ENCODE results near the gene MRPL58.
A peak's percentile ranks its signal among the peaks of the same experiment; 100 is the strongest.
"Not testable (repeated sequence)": the region's sequence is repeated elsewhere in the genome, so short reads cannot be mapped to it uniquely, and the experiment has no call there.

Gene MRPL58

DNA sequence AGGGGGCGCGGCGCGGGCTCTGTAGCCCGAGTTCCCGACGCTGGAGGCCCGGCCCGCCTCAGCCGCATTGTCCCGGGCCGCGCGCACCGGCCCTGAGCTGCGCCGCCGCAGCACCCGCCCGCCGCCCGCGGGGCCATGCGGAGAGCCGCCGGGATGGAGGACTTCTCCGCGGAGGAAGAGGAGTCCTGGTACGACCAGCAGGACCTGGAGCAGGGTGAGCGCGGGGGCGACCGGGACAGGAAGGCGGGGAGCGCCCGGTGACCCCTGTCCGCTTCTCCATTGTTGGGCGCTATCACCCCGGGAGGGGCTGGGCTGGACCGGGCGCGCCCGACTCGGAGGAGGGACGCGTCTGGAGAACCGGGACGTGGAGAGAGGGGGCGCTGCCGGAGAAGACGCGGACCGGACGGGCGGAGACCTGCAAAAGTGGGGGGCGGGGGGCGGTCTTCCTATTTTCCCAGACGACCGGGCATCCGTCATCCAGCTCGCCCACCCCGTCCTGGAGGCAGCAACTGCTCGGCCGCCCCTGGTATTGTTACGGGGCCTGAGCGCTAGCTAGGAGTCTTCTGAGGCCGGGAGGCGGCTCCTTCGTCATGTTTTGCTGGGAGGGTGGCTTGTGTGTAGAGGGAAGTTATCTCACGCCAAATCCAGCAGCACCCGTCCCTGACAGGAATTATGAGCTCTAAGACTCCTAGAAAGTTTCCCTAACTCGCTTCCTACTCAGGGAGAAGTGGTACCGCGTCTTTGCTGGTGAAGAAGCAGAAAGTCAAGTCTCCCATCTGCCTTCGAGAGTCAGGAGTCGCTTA, 24.4 kb upstream of the MRPL58 start:
- peak; percentile 30 for DNase-seq

DNA sequence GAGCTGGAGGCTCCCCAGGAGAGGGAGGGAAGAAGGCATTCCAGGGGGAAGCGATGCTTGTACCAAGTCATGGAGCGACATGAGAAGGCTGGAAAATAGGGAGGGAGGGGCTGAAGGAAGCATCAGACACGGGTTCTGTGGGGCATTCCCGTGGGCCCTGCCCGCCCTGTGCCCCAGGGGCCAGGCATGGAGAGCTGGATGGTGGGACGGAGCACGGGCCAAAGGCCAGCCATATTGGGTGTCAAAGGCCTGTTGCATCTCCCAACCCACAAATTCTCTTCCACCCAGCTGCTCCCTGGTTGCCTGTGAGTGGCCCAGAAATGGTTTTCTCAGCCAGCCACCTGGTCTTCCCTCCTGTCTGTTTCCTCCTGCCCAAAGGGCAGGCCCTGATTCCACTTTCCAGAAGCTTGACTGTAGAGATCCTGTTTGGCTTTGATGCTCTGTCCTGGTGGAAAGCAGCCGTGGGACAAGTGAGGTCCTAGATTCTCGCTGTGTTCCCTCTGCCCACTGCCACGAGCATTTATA, 21.8 kb upstream of the MRPL58 start:
- no peak for DNase-seq

DNA sequence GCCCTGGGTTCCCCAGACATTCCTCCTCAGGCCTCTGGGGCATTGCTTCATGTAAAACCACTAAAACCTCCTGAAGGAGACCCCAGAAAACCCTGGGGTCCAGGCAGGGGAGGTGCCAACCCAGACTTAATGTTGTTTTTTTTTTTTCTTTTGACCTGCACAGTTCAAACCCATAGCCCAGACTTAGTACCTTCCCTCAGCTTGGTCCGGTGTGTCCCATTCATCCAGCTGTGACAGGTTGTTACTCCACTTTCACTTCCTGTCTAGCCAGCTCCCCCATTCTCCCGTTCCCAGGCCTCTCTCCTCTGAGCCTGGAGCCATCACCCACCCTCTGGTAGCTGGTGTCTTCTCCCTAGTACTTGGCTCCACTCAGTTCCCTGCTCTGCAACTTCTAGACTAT, 20.2 kb upstream of the MRPL58 start:
- DNase-seq = no peak

DNA sequence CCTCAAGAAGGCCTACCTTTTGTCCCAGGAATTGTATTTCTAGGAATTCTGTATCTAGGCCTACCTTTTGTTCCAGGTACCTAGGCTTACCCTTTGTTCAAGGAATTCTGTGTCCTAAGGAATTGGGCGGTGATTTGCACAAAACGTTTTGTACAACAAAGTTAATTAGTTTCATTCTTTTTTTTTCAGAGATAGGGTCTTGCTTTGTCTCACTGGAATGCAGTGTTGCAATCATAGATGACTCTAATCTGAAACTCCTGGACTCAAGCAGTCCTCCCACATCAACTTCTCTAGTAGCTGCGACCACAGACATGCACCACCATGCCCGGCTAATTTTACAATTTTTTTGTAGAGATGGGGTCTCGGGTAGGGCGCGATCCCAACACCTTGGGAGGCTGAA, 18.0 kb upstream of the MRPL58 start:
- no peak for DNase-seq

DNA sequence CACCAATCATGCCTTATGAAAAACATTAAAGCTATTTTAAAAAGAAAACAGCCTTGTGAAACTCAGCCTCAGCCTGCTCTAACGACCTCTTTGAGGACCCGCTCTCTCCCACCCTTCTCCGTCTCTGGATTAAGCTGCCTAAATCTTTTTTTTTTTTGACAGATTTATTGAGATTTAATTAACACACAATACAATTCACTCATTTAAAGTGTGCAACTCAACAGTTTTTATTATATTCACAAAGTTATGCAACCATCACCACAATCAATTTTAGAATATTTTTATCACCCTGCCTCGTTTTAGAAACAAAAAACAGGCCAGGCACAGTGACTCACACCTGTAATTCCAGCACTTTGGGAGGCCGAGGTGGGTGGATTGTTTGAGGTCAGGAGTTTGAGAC, 16.6 kb upstream of the MRPL58 start:
- DNase-seq = no peak

DNA sequence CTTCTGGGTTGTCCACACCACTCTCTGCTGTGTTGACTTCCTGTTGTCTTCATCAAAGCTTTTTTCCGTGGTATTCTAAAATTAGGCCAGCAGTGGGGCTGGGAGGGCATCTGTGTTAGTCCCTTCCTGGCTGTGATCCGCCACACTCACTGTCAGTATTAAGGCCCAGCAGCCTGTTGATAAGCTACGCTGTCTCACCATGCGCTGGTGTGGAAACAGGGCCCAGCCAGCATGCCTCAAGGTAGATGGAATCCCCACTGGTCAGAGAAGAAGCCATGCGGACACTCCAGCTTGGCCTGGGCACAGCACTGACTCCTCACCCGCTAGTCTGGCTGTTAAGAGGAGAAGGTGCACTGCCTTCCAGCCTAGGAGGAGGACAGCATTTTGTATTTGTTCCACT, 13.7 kb upstream of the MRPL58 start:
- DNase-seq = no peak

DNA sequence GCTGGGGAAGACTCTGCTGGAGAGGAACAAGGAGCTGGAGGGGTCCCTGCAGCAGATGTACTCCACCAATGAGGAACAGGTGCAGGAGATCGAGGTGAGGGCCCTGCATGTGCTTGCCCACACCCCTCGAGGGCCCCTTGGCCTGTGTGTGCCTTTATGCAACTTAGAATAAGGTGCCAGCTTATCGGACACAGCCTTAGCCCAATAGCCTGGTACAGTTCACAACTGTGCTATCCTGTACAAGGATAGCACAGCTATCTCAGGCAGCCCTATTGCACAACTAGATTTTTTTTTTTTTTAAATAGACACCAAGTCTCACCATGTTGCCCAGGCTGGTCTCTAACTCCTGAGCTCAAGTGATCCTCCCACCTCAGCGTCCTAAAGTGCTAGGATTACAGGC, 12.9 kb upstream of the MRPL58 start:
- no peak for DNase-seq

DNA sequence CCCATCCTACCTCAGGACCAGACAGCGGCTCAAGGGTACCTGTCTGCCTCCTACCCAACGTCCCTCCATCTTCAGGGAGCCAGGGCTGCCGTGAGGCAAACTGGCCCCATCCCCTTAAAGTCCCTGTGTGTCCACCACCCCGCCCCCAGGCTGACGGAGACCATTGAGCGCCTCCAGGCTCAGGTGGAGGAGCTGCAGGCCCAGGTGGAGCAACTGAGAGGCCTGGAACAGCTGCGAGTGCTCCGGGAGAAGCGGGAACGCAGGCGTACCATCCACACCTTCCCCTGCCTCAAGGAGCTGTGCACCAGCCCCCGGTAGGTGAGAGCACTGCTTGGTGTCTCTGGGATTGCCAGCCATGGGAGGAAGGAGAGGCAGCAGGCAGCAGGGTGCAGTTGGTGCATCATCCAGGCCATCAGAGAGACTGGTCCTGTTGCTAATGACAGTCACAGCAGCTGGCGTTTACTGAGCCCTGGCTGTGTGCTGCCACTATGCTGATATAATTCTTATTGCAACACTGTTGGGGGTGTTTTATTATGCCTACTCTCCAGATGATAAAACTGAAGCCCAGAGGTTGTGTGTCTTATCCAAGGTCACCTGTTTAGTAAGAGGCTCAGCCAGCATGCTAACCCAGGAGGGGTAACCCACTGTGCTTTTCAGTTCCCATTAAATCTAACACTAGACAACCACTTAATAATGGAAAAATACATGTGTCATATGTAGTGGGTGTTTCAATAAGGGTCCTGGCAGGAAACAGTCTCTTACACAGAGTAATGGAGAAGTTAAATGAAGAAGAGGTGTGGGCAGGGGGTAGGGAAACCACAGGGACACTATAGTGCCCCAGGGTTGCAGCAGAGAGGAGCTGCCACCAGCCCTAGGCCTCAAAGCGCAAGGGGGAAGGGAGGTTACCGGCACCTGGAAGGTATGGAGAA, 10.3 kb upstream of the MRPL58 start:
- no peak for DNase-seq

DNA sequence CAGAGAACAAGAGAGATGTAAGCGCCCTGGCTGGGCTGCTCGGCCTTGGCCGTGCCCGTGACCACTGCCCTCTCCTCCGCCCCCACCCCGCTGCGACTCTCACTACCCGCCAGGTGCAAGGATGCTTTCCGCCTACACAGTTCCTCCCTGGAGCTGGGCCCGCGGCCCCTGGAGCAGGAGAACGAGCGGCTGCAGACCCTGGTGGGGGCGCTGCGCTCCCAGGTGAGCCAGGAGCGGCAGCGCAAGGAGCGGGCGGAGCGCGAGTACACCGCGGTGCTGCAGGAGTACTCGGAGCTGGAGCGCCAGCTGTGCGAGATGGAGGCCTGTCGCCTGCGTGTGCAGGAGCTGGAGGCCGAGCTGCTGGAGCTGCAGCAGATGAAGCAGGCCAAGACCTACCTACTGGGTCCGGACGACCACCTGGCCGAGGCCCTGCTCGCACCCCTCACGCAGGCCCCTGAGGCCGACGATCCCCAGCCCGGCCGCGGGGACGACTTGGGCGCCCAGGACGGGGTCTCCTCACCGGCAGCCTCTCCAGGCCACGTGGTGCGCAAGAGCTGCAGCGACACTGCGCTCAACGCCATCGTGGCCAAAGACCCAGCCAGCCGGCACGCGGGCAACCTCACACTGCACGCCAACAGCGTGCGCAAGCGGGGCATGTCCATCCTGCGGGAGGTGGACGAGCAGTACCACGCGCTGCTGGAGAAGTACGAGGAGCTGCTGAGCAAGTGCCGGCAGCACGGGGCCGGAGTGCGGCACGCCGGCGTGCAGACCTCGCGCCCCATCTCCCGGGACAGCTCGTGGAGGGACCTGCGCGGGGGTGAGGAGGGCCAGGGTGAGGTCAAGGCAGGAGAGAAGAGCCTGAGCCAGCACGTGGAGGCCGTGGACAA, 9.2 kb upstream of the MRPL58 start:
- no peak for DNase-seq

DNA sequence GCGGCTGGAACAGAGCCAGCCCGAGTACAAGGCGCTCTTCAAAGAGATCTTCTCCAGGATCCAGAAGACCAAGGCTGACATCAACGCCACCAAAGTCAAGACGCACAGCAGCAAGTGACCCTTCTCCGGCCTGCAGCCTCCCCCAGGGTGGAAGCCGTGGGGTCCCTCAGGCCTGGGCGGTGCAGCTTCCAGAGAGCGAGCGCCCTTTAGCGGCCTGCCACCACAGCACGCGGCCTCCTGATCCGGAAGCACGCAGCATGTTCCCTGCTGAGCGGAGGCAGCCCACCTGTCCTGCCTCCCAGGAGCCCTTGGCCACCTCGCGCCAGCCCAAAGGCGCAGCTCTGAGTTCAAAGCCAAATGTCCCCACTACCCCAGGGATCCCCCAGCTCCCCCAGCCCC, 8.5 kb upstream of the MRPL58 start:
- DNase-seq = no peak

DNA sequence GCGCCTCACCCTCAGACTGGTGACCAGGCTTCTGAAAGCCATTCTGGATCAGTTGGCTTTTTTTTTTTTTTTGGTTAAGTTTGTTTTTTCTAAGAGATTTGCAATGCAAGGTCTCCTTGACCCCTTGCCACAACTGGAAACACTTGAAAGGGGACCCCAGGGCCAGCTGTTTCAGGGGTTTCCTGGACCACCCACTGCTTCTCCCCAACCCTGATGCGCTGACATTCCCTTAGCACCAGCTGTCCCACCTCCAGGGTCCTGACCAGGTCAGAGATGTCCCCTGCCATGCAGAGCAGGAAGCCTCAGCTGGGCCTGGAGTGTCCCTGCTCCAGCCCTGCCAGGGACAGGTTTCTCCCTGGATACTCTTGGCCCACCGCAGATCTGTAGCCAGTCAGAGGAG, 8.1 kb upstream of the MRPL58 start:
- DNase-seq = no peak

DNA sequence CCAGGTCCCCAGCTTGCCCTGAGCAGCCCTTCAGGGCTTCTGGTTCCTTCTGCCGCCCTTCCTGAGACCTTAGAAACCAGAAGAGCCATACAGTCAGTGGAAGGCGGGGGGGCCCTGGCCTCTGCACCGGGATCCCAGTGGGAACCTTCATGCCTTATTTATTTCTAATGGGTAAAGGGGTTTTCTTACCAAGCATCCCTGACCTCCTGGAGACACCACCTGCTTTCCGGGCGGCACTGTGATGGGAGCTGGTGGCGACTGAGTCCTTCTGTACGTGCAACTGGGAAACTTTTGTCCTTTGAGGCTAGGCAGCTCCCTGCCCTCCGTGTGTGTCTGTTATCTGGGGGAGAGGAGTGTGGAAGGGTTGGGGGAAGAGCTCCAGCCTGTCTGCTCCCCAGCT, 7.2 kb upstream of the MRPL58 start:
- no peak for DNase-seq

DNA sequence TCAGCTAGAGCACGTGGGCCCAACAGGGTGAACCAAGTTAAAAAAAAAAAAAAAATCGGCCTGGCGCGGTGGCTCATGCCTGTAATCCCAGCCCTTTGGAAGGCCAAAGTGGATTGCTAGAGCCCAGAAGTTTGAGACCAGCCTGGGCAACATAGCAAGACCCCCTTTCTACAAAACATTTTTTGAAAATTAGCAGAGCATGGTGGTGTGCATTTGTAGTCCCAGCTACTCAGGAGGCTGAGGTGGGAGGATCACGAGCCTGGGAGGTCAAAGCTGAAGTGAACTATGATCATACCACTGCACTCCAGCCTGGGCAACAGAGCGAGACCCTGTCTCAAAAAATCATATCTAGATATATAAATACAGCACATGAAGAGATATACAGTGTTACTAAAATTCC, 6.4 kb upstream of the MRPL58 start:
- DNase-seq = not testable (repeated sequence)

DNA sequence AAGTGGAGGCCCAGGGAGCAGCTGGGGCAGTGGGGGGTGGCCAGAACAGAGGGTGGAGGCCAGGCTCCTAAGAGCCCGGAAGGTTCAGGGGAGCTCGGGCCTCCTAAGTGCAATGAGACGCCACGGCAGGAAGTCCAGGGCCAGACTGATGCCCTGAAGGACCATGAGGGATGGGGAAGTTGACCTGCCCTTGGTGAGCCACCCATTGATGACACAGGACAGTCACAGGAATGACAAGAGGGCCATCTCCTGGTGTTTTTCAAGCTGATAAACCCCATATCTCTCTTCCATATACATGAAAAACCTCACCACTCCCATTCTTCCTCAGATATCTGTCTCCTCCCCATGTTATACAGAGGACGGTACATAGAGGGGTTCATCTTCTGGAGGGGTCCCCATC, 5.8 kb upstream of the MRPL58 start:
- no peak for DNase-seq

DNA sequence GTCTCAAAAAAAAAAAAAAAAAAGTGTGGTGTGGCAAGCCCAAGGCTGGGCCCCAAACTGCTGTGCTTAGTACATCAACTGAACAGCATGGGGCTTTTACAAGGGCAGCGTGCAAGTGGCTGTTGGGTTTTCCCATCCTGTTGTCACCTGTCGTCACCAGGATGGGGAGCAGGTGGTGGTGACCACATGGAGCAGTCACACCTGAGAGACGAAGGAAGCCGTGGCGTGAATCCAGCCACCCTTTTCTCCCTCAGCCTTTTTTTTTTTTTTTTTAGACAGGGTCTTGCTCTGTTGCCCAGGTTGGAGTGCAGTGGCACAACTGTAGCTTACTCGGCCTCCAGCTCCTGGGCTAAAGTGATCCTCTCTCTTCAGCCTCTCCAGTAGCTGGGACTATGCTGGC, 4.1 kb upstream of the MRPL58 start:
- DNase-seq = no peak

DNA sequence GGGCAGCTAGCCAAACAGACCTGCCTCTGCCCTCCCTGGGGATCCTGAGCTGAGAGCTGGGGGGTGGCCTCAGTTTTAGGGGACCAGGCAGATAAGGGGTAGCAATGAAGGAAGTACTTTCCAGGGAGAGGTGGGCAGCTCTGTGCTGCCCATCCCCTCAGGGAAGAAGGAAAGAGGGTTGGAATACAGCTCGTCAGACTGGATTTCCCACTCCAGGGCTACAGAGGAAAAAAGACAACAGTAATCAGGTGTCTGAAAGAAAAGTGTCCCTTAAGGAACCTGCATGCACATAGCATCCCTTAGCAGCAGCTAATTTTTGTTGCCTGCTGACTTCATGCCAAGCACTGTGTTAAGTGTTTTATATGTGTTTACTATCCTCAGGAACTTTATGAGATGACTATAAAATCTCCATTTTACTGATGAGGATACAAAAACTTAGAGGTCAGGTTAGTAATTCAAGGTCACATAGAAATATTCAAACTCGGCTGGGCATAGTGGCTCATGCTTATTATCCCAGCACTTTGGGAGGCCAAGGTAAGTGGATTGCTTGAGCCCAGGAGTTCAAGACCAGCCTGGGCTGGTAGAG, 3.2 kb upstream of the MRPL58 start:
- no peak for DNase-seq

DNA sequence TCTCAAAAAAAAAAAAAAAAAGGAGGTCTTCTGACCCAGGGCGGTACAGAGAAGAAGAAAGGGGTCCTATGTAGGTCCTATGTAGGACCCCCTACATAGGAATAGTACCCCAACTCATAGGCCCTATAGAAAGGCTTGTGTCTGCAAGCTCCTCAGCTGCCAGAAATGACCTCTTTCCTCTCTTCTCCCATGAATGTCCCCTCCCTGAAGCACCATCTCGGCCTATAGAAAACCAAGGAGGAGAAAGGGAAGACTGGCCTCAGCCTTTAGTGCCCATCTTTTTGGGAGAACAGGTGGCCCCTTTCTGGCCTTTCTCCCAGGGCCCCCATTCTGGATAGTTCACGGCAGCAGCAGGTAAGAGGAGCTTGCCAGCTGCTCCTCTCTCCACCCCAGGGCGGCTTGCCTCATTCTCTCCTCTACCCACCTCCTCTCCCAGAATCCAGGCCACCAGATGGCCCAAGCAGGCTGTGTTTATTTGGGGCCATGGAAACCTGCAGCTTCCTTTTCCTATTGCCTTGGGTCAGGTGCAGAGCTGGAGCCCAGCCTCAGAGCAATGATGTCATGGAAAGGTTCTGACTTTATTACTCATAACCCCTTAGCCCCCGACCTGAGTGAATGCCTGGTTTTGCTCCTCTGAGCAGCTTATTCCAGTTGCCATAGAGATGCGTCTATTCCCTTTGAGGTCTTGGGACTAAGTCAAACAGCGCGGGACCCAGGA, 1.6 kb upstream of the MRPL58 start:
- DNase-seq = peak; percentile 55

DNA sequence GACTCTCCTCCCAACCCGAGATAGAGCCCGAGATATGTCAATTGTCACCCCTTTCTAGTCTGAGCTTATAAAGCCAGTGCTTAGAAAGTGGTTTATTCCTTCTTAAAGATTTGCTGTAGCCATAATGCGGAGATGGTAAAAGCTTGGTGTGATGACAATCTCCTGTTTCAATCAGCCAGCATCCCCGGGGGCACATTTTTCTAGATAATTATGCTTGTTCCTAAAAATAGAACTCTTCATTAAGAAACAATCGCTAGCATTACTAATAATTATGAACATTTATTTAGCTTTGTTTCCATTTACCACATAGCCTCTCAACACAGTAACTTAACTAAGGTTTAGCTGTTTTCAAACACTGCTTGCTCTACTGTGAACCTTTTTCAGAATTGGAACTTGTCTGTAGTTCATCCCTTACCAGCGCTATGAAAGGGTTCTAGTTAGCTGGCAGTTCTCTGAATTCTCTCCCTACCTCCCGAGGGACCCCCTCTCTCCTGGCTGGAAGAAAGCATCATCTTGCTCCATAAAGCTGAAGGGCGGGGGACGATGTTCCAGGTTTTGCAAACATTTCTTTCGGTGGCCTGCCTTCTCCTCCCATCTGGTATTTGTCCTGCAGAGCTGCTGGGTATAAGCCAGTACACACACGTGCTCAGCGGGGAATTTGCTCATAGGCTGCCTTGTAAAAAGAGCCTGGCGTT, 922 bp upstream of the MRPL58 start:
- peak; percentile 46 for DNase-seq

DNA sequence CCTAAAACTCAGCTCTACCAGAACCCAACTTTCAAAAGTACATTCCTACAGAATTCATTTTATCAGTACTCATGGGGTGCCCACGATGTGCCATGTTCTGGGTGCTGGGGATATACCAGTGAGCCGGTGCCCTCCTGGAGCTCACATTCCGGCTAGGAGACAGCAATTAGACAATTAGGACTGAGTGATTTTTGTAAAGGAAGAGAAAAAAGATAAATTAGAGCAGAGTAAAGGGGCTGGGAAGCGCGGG, 449 bp upstream of the MRPL58 start:
- no peak for DNase-seq

DNA sequence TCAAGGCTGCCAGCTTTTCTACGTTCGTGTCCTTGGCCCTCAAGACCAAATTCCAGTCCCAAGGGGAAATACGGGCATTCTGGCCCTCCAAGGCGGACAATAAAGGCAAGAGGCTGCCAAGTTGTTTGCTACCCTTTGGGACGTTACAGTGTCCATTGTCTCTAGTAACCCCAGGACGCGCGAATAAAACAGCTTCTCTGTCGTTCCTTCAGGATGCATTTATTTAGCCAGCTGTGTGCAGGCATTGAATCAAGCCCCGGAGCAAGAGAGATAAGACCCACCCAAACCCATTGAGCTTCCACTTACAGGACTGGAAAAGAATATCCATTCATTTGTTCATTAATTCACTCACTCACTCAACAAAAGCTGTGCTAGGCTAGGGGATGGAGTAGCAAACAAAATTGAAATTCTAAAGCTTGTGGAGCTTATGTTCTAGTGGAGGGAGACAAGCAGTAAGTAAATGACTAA, 656 bp downstream of the MRPL58 start:
- no peak for DNase-seq

DNA sequence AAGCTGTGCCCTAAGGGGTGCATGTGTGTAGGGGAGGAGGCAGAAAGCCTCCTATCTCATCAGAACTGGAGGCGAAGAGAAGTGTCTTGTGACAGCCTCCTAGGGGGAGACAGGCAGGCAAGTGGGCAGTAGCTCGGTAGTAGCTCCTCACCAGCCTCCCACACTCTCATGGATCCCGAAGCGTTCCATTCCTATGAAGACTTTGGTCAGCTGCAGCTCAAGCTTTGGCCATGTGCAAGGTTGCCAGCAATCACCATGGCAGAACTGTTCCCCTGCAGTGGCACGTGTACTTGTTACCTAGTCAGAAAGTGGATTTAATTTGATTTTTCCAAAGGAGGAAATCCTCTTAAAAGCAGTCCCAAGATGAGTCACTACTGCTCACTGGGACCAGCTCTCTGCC, 6.7 kb downstream of the MRPL58 start:
- DNase-seq = no peak

Data from NCI-H1436 (cell line).